Measurements from ENCODE around the gene LAMB3. TPM values are rescaled to one million over a fixed set of nuclear protein-coding genes. Genes with fewer than 3 reads are reported as not detected.

The LAMB3 gene
- total RNA-seq, 1 experiment from 2014 or later: 0.85 TPM

- no peak for DNase-seq (ENCODE audit: low spot score)
- no peak for ATAC-seq
- CTCF ChIA-PET: interaction anchor here (0.6 to 2.3 kb wide), 3 partner anchors 20 to 108 kb away, joined by 3 to 9 read pairs (median 3); no protein-coding TSS in a partner anchor
- Mint-ChIP-seq H3K27ac (no peak overlapping the region), H3K4me1 (peaks cover 18% of the 10 kb centered on the region), H3K27me3 (ENCODE audit: low read depth) (peaks cover 65% of the 10 kb centered on the region), H3K9me3 (peaks cover 4% of the 10 kb centered on the region), H3K36me3 (no peaks in the 10 kb centered on the region), H3K4me3 (peak overlapping the region; percentile 76)
- POLR2A ChIA-PET: interaction anchor here (0.6 to 1.0 kb wide), 3 partner anchors 44 to 84 kb away, joined by 3 to 4 read pairs (median 3); no protein-coding TSS in a partner anchor
- TF ChIP-seq JUN (CRISPR knock-in tag; IDR thresholded peaks at IDR 0.05) (no peak), GABPB1 (CRISPR knock-in tag; IDR thresholded peaks at IDR 0.05) (peak; percentile 97)
These were observed 21.6 kb upstream of the LAMB3 start for GRCh38 chr1:209673631-209674417.

- ChIA-PET CTCF (no interaction called here), POLR2A (interaction anchor here (1.0 kb wide), 2 partner anchors 43 to 83 kb away, joined by 3 to 4 read pairs; no protein-coding TSS in a partner anchor)
- H3K36me3 Mint-ChIP-seq: no peaks in the 10 kb centered on the region
- no peak overlapping the region for H3K27ac Mint-ChIP-seq
- DNase-seq (ENCODE audit: low spot score) (no peak), ATAC-seq (no peak)
- no peak overlapping the region for H3K4me3 Mint-ChIP-seq
- peaks cover 4% of the 10 kb centered on the region for H3K9me3 Mint-ChIP-seq
- peaks cover 56% of the 10 kb centered on the region for H3K27me3 Mint-ChIP-seq (ENCODE audit: low read depth)
- no peak for TF ChIP-seq RELA (CRISPR knock-in tag; IDR thresholded peaks at IDR 0.05; ENCODE audit: borderline replicate concordance)
- no peak for TF ChIP-seq FOXP4 (CRISPR knock-in tag; IDR thresholded peaks at IDR 0.05)
- no peak for TF ChIP-seq PRDM15 (CRISPR knock-in tag; IDR thresholded peaks at IDR 0.05)
- no peak for TF ChIP-seq SMAD4 (CRISPR knock-in tag; IDR thresholded peaks at IDR 0.05)
- TF ChIP-seq ZNF281 (CRISPR knock-in tag; IDR thresholded peaks at IDR 0.05): no peak
- TF ChIP-seq TEAD4 (CRISPR knock-in tag; IDR thresholded peaks at IDR 0.05): no peak
- TF ChIP-seq AFF4 (CRISPR knock-in tag; IDR thresholded peaks at IDR 0.05; ENCODE audit: borderline replicate concordance): no peak
- no peak for TF ChIP-seq MYBL2 (CRISPR knock-in tag; IDR thresholded peaks at IDR 0.05)
- TF ChIP-seq IRF1 (CRISPR knock-in tag; IDR thresholded peaks at IDR 0.05): no peak
- peaks cover 18% of the 10 kb centered on the region for H3K4me1 Mint-ChIP-seq
These were observed 20.7 kb upstream of the LAMB3 start for GRCh38 chr1:209672705-209673630.
